ENCODE results near the gene SLC12A8.

SLC12A8 gene

DNA sequence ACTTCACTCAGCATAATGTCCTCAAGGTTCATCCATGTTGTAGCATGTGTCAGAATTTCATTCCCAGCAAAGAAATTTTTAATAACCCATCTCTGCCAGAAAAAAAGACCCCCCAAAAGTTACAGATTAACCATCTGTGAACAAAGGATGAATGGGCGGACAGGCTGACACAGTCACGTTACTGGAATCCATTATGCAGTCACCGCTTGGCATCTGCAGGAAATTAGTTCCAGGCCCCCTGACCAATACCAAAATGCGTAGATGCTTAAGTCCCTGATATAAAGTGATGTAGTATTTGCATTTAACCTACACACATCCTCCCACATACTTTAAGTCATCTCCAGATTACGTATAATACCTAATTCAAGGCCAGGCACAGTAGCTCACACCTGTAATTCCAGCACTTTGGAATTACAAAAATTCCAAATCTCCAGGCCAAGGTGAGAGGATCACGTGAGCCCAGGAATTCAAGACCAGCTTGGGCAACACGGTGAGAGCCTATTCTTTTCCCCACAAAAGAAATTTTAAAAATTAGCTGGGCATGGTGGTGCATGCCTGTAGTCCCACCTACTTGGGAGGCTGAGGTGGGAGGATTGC lies 1.5 kb upstream of the SLC12A8 start:
- DNase-seq, result no peak

DNA sequence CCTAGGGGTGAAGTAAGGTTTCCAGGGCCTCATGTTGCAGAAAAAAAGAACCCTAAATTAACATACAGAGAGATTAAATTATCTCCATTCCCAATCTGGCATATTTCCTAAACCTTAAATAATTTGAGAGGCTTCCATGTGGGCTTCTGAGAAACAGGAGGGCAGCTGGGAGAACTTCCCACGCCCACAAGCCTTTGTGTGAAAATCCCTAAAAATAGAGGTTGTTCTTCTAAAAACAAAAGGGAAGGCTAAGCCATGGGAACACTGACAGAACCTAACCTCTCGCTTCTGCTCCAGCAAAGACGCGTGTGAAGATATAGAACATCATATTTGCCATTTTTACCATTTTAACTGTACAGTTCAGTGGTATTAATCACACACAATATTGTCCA lies 812 bp upstream of the SLC12A8 start:
- DNase-seq, result no peak

DNA sequence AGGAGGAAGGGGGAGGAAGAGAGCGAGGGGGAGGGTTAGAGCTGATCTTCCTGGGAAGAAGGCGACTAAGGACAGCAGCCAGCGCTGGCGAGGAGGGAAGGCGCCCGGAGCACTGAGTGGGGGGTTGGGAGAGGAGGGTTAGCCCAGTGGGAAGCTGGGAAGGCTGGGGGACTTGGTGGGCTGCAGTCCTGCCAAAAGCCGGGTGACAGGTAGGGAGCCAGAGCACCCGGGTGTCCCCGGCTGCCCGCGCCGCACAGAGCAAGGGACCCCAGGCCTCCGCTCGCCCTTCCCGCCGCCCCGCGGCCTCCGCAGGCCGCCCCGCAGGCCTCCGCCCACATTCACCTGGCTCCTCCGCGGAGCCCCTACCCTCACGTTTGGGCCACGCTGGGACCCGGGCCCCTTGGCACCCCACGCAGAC lies 448 bp downstream of the SLC12A8 start:
- DNase-seq, result no peak

DNA sequence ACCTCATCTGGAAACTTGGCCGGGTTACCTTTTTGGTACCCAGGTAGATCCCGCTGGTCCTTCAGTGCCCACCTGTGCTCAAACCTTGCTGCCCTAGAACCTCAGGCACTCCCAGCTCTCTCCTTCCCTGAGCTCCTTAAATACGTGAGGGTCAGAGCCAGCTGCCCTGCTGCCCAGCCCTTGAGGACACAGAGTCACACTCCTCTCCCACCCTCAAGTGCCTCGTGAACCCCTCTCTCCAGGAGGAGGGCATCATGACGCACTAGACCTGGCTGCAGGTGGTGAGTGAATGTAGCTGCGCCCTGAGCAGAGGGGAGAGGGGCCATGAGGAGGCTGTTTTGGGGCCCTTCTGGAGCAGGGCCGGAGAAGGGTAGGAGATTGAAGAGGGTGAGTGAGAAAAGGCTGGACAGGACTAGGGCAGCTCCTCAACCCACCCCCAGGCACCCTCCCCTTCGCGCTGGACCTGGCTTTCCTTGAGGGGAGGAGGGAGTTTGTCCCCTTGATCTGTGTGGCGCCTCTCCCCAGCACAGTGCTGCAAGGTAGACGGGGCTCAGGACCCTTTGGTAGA lies 941 bp downstream of the SLC12A8 start:
- no peak for DNase-seq

DNA sequence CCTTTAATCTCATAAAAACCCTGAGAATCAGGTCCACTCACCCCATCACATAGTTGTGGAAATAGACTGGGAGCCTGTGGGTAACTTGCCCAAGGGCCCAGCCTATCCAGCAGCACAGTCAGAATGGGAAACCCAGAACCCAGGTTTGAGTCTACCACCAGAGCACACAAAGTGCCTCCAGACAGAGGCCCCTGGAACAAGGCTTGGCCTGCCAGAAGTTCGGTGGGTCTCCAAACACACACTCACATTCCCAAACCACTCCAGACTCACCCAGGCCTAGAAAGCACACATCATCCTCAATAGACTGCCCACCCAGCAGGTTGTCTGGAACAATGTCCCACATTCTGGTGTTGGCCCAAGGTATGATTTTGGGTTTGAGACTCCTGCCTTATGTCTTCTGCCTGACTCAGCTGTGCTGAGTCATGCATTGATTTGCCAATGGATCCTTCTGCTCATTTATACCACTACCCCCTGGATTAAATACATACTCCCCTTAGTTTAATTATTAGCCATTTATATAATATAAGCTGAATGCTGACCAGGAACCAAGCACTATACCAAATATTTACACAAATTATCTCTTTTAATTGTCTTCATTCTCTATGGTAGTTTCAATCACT lies 4.5 kb downstream of the SLC12A8 start:
- no peak for DNase-seq

DNA sequence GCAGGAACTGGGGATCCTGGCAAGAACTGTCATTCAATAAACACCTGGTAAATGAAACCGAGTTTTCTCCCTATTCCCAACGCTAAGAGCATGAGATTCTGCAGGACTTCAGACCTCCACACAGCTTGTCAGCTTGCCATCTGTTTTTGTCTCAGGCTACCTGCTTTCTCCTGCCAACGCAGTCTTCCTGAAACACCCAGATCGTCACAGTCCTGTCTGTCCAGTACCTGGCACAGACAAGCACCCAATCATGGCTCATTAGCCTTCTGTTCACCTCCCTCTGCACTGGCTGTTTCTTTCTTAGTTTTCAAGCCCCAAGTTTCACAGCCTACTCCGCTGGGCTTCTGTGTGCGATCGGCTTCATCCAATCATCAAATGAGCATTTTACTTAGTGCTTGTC lies 5.0 kb downstream of the SLC12A8 start:
- DNase-seq, result no peak

DNA sequence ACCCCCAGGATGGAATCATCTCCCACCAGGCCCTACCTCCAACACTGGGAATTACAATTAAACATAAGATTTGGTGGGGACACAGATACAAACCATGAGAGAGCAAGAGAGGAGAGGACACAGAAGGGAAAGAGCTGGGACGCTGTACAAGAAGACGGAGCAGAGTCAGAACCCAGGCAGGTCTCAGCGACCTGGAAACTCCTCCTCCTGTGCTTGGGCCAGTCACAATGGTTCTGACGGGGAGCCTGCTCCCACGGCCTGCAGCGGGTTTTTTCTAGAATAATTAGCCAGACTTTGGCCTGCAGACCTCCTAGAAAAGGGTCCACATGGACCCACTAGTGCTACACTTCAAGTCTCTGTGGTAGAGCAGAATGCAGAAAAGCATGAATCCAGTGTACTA lies 5.6 kb downstream of the SLC12A8 start:
- no peak for DNase-seq

DNA sequence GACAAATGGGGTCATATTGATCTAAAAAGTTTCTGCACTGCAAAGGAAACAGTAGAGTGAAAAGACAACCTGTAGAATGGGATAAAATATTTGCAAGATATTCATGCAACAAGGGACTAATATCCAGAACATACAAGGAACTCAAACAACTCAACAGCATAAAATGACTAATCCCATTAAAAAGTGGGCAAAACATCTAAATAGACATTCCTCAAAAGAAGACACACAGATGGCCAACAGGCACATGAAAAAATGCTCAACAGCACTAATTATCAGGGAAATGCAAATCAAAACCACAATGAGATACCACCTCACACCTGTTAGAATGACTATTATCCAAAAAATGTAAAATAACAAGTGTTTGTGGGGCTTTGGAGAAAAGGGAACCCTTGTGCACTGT lies 8.8 kb downstream of the SLC12A8 start:
- no peak for DNase-seq

DNA sequence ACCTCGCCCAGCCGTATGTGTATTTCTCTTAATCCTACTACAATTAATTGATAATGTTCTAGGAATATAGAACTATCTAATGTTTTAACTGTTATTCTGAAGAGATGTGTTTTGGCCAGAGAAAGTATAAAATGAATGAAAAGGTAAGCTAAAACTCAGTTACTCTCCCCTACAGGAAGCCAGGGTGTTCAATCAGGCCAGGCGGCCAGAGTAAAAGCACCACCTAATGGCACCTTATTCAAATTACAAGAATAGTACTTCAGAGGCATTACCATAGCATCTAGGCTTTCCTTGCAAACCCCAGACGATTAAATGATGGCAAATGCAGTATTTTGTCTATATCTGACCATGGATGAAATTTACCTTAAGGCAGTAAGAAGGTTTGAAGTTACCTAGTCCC lies 10.4 kb downstream of the SLC12A8 start:
- no peak for DNase-seq

DNA sequence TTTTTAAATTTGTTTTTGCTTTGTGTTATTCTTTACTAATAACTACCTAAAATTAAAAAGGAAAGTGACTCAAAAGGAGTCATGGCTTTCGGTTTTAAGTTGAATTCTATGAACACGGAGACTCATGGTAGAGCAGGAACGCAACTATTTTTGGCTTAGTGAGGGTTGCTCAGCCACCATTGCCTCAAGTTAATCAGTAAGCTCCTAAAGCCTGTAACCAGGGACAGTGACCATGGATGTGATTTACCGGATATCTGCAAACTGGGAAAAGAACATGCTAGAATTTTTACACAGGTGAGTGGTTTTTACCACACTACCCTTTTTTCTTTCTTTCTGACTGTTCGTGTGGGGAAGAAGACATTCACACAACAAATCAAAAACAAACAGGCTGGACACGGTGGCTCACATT lies 11.8 kb downstream of the SLC12A8 start:
- no peak for DNase-seq

DNA sequence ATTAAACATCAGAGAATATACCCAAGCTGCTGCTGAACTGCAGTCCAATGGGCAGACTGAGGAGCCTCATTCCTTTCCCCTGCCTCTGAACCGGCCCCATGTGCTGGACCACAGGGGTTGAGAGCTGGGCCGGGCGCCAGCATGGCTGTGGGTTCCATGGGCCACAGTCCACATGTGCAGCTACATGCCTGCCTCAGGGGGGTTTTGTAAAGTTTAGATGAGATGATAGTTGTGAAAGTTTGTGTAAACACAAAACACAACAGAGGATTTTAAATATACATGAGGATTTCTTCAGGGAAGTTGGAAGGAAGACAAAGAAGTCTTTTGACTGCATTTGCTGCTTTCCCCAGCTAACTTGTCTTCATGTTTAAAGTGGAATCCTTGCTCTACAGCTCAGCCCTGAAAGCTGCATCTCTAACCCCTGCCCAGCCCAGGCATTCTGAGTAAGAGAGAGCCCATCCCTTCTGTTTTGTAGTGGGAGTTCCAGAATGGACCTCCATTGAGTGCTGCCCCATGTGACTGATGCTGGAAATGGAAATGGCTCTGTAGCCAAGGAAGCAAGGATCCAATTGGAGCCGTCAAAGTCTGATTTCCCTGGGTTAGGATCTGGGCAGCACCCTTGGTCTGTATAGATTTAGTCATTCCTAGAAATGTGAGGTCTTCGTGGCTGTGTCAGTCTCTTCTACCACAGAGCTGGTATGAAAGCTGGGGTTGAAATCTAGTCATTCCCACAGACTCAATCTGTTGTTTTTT lies 17.5 kb downstream of the SLC12A8 start:
- DNase-seq, result no peak

DNA sequence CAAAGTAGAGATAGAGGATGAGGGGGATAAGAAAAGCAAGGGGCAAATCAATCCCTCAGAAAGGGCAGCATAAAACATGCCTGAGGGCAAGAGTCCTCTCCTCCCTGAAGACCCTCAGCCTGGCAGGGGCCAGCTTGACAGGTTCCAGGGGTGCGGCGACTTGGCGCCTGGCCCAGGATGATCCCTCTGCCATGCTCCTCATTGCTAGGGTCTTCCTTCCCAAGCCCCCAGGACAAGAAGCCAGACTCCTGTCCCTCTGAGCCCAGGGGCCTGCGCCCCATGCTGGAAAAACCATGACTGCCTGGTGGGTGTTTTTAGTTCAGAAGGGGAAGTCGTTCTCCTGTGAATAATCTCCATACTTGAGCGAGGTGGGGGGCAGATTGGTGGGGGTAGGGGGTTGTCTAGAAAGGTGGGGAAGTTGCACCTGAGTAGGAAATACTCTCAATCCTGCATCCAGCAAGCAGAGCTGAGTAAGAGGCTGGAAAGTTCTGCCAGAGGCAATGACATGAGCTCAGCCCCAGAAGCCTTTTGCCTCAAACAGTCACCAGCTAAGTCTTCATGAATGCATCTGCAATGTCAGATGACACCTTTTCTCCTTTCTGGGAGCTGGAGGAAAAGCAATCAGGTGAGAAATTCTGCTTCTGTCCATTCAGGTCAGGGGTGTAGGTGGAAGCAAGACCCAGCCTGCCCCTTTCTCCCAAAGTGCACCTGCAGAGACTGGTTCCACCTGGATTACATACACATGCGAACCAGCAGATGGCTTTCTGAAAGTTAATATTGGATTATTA lies 18.3 kb downstream of the SLC12A8 start:
- no peak for DNase-seq

DNA sequence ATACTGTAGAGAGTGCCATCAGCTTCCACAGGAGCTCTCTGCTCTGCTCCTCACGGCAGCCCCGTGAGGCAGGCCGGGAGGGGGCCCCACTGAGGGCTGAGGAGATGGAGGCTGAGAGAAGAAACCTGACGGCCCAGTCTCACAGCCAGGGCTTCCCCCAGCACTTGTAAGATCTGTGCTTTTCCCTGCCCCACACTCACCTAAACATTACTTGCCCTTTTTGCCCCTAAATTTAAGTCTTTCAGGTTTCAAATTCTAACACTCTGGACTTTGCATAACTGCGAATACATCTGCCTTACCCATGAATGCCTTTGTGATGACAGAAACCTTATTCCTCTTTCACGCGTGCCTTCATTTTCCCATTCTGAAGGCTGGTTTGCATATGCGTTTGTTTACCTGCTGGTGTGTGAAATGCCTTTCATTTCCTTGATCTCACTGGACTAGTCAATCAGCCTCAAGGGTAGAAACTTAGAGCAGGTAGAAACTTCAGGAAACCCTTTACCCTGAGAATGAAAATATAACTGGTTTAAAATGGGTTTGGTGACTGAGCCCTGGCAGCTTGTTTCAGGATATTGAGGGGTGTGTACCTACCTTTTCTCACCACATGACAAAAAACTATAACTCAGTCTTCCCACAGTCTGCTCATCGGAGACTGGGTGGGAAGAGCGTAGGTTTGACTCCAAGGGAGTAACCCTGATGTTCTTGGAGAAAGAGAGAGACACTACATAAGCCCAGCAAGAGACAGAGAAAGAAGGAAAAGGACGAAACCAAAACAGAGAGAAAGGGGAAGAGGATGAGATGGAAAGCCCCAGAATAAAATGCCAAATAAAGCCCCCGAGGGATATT lies 20.1 kb downstream of the SLC12A8 start:
- DNase-seq, result no peak

DNA sequence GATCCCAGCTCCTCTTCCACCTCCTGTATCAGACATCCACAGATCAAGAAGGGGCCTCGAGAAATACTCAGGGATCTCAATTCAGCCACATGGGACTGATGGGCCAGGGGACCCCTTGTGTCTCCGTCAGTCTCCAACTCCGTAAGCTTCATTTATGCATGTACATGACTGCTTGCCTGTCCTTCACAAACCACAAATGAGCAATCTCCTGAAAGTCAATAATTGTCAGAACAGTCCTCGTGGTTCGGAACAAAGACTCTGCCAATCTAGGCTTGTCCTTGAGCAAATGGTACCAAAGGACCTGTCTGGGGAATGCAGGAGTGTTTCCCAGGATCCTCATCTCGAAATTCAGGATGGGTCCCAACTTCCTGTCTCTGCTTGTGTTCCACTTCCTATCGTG lies 20.8 kb downstream of the SLC12A8 start:
- DNase-seq, result no peak

DNA sequence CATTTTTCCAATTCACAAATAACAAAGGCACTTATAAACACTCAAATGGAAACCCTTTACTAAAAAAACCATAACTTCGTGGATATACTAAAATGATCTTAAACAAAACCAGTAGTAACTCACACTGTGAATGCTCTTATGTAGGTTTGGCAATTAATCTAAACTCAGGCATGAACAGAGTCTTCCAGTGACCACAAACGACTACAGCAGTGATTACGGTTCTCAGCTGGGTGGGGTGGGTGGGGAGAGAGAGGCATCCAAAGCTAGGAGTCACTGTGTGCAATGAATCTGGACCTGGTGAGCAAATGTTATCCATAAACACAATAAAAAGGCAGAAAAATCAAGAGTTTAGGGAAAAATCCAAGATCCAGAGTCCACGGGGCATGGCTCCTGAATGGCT lies 21.3 kb downstream of the SLC12A8 start:
- no peak for DNase-seq

DNA sequence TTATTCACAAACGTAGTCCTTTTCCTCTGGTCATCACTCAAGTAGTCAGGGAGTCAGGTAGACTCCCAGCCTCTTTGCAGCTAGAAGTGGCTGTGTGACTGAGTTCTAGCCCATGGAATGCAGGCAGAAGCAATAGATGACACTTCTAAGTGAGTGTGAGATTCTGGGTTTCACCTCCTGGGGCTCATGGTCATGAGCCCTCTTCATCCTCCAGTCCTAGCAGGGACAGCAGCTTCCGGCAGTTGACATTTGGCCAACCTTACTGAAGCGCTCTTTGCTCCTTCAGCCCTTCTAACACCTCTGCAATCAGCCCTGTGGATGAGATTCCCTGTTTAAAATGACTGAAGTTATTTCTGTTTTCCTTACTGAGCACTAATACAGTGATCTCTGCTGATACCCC lies 21.8 kb downstream of the SLC12A8 start:
- DNase-seq, result no peak

DNA sequence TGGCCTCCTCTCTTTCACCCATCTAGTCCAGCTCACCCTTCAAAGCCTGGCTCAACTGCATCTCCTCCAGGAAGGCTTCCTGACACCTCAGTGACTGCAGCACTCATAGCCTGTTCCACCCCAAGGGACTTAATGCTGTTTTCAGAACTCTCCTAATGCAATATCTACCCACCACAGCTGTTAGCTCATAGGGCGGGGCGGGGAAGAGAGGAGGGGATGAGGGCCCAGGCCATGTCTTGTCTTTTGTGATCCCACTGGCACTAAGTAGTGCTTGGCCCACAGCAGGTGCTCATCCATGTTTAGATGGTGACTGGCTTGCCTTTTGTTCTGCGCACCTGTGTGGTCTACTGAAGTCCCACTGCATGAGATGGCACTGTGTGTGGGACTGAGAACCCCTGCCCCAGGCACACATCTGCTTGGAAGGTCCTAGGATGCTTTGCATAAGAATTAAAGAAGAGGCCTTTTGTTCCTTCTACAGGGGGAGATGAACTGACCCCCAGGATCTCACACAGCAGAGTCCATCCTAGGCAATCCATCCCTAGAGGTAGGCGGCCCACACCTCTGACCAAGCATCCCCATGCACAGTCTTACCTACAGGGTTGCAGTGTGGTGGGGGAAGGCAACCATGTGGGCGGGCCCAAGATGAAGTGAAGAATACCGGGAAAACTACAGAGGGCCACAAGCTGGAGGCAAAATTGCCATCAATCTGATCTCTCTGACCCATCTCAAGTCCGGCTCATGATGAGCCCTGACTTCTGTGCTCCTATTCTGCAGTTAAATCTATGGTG lies 23.0 kb downstream of the SLC12A8 start:
- DNase-seq, result no peak

DNA sequence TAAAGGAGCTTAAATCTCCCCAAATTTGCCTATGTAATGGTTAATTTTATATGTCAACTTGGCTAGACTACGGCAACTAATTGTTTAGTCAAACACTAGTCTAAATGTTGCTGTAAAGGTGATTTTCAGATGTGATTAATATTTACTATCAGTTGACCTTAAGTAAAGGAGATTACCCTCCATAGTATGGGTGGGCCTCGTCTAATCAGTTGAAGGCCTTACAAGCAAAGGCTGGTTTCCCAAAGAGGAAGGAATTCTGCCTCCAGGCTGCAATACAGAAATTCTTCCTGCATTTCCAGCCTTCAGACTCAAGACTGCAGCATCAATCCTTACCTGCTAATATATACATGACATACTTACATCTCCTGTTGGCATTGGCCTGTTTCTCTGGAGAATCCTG lies 23.6 kb downstream of the SLC12A8 start:
- no peak for DNase-seq

DNA sequence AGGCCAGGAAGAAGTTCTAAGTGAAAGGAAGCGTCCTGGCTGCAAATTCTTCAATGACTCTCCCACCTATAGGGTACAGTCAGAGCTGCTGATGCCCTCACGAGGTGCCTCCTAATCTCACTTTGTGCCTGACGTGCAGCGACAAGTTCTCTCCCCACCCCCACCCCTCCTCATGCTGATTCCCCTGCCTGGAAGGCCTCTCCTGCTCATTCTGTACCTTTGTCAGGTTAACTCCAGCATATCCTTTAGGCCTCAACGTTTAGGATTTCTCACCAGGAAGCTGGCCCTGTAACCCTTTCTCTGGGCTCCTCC lies 25.0 kb downstream of the SLC12A8 start:
- no peak for DNase-seq

DNA sequence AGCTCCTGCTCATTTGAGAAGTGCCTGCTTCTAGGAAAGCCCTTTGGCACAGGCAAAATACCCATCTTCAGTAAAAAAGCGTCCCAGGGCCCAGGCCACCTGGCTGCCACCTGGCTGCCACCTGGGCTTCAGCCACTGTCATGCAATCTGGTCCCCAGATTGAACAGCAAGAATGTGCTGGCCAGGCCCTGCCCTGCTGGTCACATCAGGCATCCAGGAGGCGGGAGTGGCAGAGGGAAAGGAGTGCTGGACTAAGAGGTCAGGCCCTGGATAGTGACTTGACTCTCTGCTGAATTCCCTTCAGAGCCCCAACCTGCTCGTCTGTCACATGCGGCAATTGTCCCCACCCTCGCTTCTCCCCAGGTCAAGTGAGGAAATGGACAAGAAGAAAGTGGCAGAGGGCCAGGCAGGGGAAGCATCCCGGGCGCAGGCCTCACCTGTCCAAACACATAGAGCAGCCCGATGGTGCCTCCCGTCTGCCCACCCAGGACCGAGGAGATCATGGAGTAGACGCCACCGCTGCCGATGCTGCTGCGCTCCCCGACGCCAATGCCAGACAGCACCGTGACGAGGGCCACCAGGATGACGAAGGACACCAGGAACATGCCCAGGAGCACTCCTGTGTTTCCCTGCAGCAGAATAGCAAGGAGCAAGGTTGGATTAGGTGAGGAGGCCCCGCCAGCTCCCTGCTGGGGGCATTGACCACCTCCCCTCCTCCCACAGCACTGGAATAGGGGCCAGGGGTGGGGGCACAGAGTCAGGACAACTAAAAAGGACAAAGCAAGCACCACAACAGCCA lies 25.5 kb downstream of the SLC12A8 start:
- no peak for DNase-seq

DNA sequence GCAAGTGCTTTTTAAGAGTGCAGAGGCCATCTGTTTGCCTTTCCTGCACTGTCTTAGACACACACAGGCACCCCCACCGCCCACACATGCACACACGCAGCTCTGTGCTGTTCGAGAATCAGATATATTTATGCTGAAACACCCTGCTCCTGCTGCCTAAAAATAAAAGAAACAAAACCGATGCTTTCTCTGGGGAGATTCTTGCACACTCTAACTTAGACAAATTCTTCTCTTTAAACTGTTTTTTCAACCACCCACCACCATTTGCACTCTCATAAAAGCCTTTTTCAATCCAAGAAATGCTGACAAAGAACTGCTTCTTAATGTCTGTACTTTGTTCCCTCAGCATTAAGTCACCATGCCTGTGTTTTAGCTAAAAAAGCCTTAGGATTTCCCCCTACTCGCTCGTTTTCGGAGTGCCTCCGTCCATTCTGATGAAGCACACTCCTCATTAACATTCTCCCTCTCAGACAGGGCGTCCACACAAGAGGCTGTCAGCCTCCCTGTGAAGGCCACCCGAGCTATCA lies 26.2 kb downstream of the SLC12A8 start:
- DNase-seq, result no peak
